Uterus (tissue), 4 donors: Measurements from ENCODE around the gene PCNX4. TPM values are rescaled to one million over a fixed set of nuclear protein-coding genes. Genes with fewer than 3 reads are reported as not detected.

ENCODE experiments used
- DNase-seq, 2 donors: peaks; one replicate each; pipeline ENCODE4 v3.0.0-alpha.2; 2019 to 2020
- H3K27ac ChIP-seq, 2 donors: fragments of 200-600 bp; sonication (generic); 1 replicate in 1 of 2; 2 replicates in 1 of 2; pipeline ENCODE4 v1.5.1; 2016 to 2018
- H3K27me3 ChIP-seq, 2 donors: fragments of 200-600 bp; sonication (generic); one replicate each; pipeline ENCODE4 v1.5.1; 2018 to 2019; ENCODE audit warnings: control low read depth in 1 of 2
- H3K36me3 ChIP-seq, 2 donors: fragments of 200-600 bp; sonication (generic); one replicate each; pipeline ENCODE4 v1.5.1; 2019; ENCODE audit warnings: control low read depth in 1 of 2
- H3K4me1 ChIP-seq, 2 donors: fragments of 200-600 bp; sonication (generic); one replicate each; pipeline ENCODE4 v1.5.1; 2018 to 2019; ENCODE audit warnings: control low read depth in 1 of 2
- H3K4me3 ChIP-seq, 2 donors: fragments of 200-600 bp; sonication (generic); 1 replicate in 1 of 2; 2 replicates in 1 of 2; pipeline ENCODE4 v1.5.1; 2018 to 2019; ENCODE audit warnings: mild to moderate bottlenecking in 1 of 2
- H3K9me3 ChIP-seq, 2 donors: fragments of 200-600 bp; sonication (generic); one replicate each; pipeline ENCODE4 v1.5.1; 2019; ENCODE audit warnings: control low read depth in 1 of 2
- POLR2A ChIP-seq, 2 donors: fragments of 450-650 bp; IDR thresholded peaks; one replicate each; pipeline ENCODE4 v1.6.1; 2016; ENCODE audit warnings: antibody characterized with exemption in 2 of 2, mild to moderate bottlenecking in 1 of 2, moderate library complexity in 1 of 2
- intact Hi-C: fragments of 100-400 bp; cut with DNase I; formaldehyde crosslinking; loops from one replicate; pipeline ENCODE4 v1.15.1; 2023; ENCODE audit warnings: low total_unique reads
- total RNA-seq, 4 donors: library from RNA; depleted of rRNA in 3 of 4; stranded (reverse); fragments of >200 nt in 3 of 4; gene quantifications; one replicate each; pipeline versions ENCODE4 v1.1.0 to v1.2.4, GENCODE V29; 2014 to 2023
- TF ChIP-seq, protein P1 (sequence below), 4 experiments: fragments of 200-600 bp in 2 of 4; fragments of 450-650 bp in 2 of 4; sonication (generic) in 2 of 4; IDR thresholded peaks; one replicate each; pipeline ENCODE4 v1.5.1; 2016 to 2019; ENCODE audit warnings: antibody characterized with exemption in 4 of 4, mild to moderate bottlenecking in 2 of 4, moderate library complexity in 1 of 4
- donor health status: DM: yes; HTN: yes; CAD: no.

Gene PCNX4
- total RNA-seq, 4 donors from 2014 or later: 30.9 to 163 (median 97.7) TPM

DNA sequence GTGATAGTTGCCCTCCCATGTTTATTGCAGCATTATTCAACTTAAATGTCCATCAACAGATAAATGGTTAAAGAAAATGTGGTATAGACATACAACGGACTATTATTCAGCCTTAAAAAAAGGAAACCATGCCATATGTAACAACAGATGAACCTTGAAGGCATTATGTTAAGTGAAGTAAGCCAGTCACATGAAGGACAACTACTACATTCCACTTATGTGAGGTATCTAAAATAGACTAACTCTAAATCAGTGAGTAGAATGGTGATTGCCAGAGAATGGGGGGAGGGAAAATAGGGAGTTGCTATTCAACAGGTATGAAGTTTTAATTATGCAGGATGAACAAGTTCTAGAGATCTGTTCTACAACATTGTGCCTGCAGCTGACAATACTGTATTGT is 10.1 kb downstream of the PCNX4 start:
- peaks cover 0 to 4% of the 10 kb centered on the region in 2 donors for H3K4me1 ChIP-seq
- no peak overlapping the region for H3K27ac ChIP-seq
- TF ChIP-seq, protein P1, sequence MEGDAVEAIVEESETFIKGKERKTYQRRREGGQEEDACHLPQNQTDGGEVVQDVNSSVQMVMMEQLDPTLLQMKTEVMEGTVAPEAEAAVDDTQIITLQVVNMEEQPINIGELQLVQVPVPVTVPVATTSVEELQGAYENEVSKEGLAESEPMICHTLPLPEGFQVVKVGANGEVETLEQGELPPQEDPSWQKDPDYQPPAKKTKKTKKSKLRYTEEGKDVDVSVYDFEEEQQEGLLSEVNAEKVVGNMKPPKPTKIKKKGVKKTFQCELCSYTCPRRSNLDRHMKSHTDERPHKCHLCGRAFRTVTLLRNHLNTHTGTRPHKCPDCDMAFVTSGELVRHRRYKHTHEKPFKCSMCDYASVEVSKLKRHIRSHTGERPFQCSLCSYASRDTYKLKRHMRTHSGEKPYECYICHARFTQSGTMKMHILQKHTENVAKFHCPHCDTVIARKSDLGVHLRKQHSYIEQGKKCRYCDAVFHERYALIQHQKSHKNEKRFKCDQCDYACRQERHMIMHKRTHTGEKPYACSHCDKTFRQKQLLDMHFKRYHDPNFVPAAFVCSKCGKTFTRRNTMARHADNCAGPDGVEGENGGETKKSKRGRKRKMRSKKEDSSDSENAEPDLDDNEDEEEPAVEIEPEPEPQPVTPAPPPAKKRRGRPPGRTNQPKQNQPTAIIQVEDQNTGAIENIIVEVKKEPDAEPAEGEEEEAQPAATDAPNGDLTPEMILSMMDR (IDR thresholded peaks at IDR 0.05): no peak
- no peak for TF ChIP-seq POLR2A (IDR thresholded peaks at IDR 0.05)
- no peaks in the 10 kb centered on the region for H3K36me3 ChIP-seq
- DNase-seq: no peak
- H3K27me3 ChIP-seq: no peaks in the 10 kb centered on the region
- no peaks in the 10 kb centered on the region for H3K9me3 ChIP-seq
- intact Hi-C loops: no loop called here
- H3K4me3 ChIP-seq: no peak overlapping the region

DNA sequence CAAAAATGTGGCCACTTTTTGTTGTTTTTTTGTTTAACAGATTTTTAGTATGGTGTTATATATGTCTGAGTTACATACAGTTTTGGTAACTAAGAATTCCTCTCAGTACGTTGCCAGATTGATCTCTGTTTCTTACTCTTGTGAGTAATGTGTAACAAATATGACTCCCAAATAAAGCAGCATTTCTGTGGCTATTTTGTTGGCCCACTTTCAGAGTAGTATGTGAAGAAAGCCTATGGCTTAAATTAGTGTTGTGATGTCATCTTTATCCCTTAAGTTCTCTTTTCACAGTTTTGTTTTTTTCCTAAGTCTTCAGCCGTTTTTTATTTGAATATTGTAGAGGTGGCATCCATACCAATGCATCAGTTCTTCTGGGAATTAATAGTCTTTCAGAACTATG is 10.7 kb downstream of the PCNX4 start:
- DNase-seq: no peak
- Histone ChIP-seq H3K27ac (no peak overlapping the region), H3K4me1 (peaks cover 0 to 5% of the 10 kb centered on the region in 2 donors), H3K36me3 (no peaks in the 10 kb centered on the region), H3K27me3 (no peaks in the 10 kb centered on the region), H3K9me3 (no peaks in the 10 kb centered on the region), H3K4me3 (no peak overlapping the region)
- intact Hi-C loops: no loop called here
- TF ChIP-seq, protein P1 (IDR thresholded peaks at IDR 0.05): no peak
- TF ChIP-seq POLR2A (IDR thresholded peaks at IDR 0.05): no peak

DNA sequence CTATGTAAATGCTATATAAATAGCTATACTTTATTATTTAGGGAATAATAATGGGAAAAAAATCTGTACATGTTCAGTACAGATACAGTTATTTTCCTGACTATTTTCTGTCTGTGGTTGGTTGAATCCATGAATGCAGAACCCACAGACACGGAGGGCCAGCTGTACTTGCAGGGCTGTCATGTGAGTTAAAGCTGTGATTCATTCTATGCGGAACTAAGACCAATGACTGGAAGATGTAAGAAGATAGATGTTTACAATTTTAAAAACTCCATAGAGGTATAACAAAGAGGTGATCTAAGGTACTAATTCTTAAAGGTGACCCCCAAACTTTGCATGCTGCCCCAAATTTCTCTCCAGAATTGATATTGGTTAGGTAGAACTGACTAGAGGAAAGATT is 14.6 kb downstream of the PCNX4 start:
- no peaks in the 10 kb centered on the region for H3K9me3 ChIP-seq
- no peaks in the 10 kb centered on the region for H3K27me3 ChIP-seq
- no peak overlapping the region for H3K27ac ChIP-seq
- TF ChIP-seq, protein P1 (IDR thresholded peaks at IDR 0.05): no peak
- TF ChIP-seq POLR2A (IDR thresholded peaks at IDR 0.05): no peak
- no peaks in the 10 kb centered on the region for H3K36me3 ChIP-seq
- H3K4me1 ChIP-seq: peaks cover 0 to 7% of the 10 kb centered on the region in 2 donors
- DNase-seq: no peak
- no peak overlapping the region for H3K4me3 ChIP-seq
- intact Hi-C loops: no loop called here

DNA sequence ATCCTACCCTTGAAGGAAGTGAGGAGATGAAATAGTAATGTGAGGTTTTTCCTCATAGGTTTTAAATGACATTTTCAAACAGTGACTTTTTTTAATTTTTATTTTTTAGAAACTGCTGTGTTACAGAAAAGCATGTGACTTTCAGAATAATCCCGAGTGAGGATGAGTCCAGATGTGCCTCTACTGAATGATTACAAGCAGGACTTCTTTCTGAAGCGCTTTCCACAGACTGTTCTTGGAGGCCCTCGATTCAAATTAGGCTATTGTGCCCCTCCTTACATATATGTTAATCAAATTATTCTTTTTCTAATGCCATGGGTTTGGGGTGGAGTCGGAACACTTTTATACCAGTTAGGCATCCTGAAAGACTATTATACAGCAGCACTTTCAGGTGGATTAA is 15.8 kb downstream of the PCNX4 start:
- Histone ChIP-seq H3K9me3 (no peaks in the 10 kb centered on the region), H3K4me1 (peaks cover 0 to 7% of the 10 kb centered on the region in 2 donors), H3K27me3 (no peaks in the 10 kb centered on the region), H3K27ac (no peak overlapping the region), H3K36me3 (no peaks in the 10 kb centered on the region), H3K4me3 (no peak overlapping the region)
- intact Hi-C loops: no loop called here
- DNase-seq: no peak
- TF ChIP-seq POLR2A (IDR thresholded peaks at IDR 0.05): no peak
- TF ChIP-seq, protein P1 (IDR thresholded peaks at IDR 0.05): no peak

DNA sequence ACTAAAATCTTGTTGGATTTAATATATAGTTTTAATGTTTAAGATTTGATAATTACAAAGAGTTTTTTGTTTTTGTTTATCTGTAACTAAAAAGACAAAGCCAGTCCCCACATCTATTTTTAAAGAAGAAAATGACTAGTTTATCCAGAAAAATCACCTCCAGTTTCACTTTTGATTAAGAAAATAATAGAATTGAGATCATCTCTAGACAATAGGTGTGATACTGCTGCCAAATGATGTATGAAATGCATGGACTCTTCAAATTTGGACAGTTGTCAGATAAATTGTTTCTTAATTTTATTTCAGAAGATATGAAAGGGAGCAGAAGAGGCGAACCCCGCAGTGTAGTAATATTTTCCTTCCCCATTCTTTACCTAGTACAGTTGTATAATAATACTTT is 20.0 kb downstream of the PCNX4 start:
- no peaks in the 10 kb centered on the region for H3K9me3 ChIP-seq
- peaks cover 0 to 3% of the 10 kb centered on the region in 2 donors for H3K4me1 ChIP-seq
- no peak overlapping the region for H3K4me3 ChIP-seq
- intact Hi-C loops: no loop called here
- no peaks in the 10 kb centered on the region for H3K36me3 ChIP-seq
- no peak overlapping the region for H3K27ac ChIP-seq
- TF ChIP-seq, protein P1 (IDR thresholded peaks at IDR 0.05): no peak
- no peak for TF ChIP-seq POLR2A (IDR thresholded peaks at IDR 0.05)
- DNase-seq: no peak
- no peaks in the 10 kb centered on the region for H3K27me3 ChIP-seq
